NCI-H526 (cell line): Measurements from ENCODE around the gene FAM13A.

Experiments used
- DNase-seq, 2 experiments: peaks; one replicate each; lab custom pipeline; 2025; lab: John Stamatoyannopoulos, UW

FAM13A gene

GRCh38 chr4:88843067-88843685, 213.8 kb downstream of the FAM13A start:
- no peak for DNase-seq

GRCh38 chr4:88841635-88842034, 215.3 kb downstream of the FAM13A start:
- no peak for DNase-seq

DNA sequence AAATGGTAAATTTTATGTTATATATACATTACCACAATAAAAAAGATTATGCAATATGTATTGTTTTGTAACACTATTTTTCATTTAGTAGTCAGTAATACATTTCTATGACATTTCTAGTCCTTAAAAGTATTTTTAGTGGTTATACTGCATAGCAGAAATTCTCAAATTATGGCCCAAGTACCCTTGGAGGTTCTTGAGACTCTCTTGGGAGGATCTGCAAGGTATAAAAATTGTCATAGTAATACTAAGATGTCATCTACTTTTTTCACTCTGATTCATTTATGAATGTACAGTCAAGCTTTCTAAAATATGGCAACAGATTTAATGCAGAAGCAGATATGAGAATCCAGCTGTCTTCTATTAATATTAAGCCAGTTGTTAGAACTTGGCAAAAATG, 220.8 kb downstream of the FAM13A start:
- no peak for DNase-seq

DNA sequence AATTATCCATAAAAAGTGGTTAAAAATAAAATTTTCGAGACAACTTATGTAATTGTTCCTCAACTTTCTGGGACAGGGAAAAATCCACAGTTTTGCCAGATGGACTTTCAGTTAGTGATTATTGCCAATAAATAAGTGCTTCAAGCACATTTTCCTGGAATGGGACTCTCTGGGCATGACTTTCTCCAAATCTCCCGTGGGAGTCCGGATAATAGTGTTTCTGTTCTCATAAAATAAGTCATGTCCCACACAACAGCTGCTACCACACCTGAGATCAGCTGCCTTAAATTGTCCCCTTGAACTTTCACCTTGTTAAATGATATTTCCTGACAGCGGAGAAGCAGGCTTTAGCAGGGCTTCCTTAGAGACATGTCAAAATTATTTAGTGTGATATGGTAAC, 226.0 kb downstream of the FAM13A start:
- no peak for DNase-seq

GRCh38 chr4:88830598-88830997, 226.4 kb downstream of the FAM13A start:
- no peak for DNase-seq

DNA sequence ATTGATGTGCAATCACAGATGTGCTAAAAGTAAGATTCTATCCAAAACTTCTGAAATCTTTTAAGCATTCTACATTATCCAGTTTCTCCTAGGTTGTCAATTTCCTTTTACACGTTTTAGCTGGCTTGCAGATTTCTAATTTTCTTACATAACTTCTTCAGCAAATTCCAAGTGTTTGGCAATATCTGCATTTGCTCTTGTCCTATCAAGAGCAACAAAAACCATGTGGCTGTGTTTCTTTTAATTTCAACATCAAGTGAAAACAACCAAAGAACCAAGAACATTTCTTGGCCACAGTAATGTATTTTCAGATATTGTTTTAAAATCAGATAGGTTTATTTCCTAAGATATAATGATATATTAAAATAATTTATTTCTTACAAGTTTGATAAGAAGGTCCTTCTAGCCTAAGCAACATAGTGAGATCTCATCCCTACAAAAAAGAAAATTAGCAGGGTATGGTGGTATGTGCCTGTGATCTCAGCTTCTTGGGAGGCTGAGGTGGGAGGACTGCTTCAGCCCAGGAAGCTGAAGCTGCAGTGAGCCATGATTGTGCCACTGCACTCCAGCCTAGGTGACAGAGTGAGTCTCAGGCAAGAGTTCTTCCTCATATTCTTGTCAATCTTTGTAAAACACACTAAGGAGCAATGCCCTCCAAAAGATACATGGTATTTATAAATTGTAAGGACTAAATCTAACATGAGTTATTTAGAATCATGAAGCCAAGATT, 228.0 kb downstream of the FAM13A start:
- DNase-seq, result no peak

DNA sequence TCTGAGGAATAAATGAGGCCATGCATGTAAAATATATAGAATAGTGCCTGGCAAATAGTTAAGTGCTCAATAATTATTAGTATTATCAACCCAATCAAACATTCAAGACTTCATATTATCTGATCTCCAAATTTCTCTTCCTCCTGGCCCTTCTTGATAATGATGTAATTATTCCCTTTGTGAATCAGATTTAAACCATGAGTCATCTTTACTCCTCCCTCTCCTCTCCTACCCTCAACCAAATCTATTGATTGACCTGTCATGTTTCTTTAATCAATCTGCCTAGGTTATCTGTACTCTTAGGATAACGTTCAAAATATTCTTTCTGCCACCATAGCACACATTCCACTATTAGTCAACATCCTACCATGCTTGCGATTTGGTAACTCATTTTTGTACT, 229.5 kb downstream of the FAM13A start:
- no peak for DNase-seq

- DNase-seq, result no peak
Measured at GRCh38 chr4:88826771-88827170, 230.2 kb downstream of the FAM13A start.

- no peak for DNase-seq
Measured at GRCh38 chr4:88825931-88826330, 231.1 kb downstream of the FAM13A start.

DNA sequence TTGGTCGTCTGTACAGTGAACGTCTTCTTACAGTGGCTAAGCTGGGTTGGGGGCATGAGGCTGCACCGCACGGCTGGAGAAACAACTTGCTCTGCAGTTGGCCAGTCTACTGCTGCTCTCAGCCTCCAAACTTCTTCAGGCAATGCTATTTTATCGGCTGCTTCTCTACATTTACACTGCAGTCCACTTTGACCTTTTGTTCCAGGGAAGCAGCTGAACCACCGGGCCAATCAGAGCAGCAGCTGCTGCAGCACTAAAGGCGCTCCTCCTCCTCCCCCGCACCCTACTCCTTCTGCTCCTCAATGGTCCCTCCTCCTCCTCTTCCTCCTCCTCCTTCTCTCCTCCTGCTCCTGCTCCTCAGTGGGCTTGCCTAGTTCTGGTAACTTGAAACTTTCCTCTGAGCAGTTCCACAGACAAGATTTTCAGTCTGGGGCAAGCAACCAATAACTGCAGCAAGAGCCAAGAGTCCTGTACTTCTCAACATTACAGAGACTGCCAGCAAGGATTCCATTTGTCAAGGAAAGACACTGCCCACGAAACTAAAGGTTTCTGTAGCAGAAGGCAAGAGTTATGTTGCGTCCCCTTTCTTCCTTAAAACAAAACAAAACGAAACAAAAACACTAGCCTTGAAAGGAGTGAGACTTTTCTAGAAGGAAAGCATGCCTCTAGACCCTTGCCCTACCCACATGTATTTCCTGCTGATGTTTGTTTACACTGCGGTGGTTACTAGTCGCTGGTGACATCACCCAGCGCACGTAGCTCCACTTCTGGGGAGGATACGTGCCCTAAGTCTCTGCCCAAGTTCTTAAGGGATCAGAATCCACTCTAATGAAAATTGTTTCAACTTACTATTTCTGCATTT, 233.7 kb downstream of the FAM13A start:
- peak; percentile 49 to 53 for DNase-seq

DNA sequence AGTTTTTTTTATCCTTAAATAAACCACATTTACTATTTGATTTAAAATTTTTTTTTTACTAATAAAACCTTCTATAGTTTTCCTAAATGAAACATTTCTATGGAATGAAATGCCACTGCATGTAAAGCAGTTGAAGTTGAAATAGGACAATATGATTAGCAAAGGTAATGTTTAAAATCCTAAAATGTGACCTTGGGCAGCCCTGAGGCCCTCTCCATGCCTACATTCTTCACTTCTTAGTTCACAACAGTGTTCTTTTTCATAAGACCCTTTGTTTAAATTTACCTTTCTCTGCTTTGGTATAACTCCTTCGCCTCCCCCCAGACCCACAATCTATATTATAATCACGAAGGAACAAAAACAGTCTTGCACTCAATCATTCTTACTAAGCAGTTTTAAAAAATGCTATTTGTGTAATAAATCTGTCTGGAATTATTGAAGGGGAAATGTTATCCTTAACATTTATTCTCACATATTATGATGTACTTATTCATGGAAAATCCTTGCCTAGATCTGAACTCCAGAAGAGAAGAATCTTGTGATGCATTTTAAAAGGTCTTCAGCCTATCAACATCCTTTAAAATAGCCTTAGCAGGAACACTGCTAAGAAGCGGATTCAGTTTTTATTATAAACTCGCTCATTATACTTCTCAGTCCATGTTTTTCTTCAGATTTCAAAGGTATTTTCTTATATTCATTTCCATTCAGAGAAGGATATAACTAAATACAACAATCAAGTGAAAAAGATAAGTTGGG, 234.8 kb downstream of the FAM13A start:
- DNase-seq, result no peak

- no peak for DNase-seq
Measured at GRCh38 chr4:88821522-88821921, 235.5 kb downstream of the FAM13A start.

DNA sequence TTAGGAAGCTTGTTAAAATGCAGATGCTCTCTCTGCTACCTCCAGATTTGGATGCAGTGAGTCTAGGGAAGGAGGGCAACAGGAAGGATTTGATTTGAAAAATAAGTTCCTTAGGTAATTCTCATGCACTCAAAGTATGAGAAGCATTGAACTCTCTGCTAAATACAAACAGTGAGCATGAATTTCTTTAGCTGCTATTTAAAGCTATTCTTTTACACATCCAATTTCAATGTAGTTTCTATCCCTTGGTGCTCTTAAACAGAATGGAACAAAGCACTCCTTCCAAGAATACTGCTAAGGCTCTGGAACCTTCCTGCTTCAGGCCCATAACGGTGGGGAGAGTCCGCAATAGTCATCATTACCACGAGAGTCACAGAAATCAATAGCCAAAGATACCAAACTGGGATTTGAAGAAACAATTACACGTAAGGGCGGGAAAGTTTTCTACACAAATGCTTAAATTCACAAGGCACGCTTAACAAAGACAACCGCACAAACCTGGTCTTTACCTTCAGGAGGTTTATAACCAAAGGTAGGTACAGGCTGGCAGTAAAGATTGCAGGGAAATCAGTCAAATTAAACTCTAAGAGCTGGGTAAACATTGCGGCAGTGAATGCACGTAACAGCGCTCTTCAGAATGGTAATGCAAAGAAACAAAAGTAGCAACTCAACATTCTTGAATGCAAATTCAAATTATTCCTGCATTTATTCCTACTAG, 236.1 kb downstream of the FAM13A start:
- DNase-seq, result peak; percentile 36 to 56

DNA sequence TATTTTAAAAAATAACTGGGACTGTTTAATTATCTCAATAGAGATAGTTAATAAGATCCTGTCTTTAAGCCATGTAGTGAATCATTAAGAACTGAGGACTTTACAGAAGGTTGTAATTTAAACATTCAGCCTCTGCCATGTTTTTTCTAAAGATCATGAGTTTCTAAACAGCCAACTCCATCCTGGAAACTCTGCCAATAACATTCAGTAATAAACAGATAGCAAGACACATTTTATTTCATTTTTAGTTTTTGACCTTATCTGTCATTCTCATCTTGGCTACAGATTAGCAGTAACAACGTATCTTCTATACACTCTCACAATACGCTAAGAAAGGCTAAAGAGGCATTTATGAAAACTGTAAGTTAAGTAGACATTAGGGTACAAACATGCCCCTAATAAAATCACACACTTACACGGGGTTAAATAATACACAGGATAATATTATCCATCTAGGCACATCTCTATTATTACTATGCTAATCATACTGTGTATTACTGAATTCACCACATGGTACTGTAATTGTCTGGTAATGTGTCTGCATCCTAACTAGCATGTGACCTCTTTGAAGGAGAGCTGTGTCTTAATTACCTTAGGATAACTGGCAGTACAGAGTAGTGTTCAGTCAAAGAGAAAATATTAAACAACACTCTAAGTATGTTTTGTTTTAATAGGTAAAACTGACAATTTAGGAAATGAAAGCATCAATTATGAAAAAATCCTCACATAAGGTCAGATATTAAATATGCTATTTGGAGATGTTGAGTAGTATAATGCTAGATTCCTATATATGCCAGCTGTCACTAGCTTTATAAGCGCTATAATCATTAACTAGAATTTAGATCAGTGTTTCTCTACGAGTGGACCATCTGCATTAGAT, 236.9 kb downstream of the FAM13A start:
- no peak for DNase-seq

GRCh38 chr4:88818631-88819470, 238.1 kb downstream of the FAM13A start:
- peak; percentile 49 to 78 for DNase-seq

DNA sequence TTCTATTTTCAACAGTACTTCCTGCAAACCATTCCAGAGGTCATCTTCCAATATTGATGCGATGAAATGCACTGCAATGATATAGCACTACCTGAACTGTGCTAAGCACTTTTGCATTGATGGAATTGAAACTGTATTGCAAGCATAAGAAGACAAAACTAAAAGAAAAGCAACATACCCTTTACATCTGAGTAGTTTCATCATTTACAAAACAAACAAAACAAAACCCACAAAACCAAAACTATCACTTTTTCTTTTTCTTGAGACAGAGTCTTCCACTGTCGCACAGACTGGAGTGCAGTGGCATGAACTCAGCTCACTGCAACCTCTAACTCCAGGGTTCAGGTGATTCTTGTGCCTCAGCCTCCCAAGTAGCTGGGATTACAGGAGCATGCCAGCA, 239.2 kb downstream of the FAM13A start:
- no peak for DNase-seq

GRCh38 chr4:88816360-88816759, 240.6 kb downstream of the FAM13A start:
- no peak for DNase-seq

DNA sequence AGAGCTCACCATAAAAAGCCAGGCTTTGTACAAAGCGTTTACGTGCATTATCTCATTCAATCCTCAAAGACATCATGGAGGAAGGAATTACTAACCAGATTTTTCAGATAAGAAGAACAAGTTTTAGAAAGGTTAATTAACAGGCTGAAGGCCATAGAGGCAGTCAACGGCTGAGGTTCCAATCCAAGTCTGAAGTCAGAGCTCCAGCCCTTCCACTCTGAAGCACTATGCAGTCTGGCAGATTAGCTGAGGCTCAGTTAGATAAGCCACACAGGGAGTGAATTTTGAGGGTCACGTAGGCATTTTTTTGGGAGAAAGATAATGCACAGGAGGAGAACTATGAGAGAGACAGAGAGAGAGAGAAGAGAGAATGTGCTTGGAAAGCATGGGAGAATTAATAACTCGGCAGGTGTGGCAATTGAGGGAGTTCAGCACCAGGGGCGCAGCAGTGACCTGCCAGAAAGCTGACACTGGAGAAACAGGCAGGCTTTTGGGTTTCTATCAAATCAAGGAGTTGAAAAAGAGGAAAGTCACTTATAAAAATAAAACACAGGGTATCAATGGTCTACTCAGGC, 242.9 kb downstream of the FAM13A start:
- DNase-seq, result no peak

GRCh38 chr4:88813013-88813412, 244.0 kb downstream of the FAM13A start:
- DNase-seq, result no peak
